Calu3 (cell line): ENCODE measurements around the gene ZNF486. TPM values are rescaled to one million over a fixed set of nuclear protein-coding genes. Genes with fewer than 3 reads are reported as not detected.
"Not testable (repeated sequence)": the region's sequence is repeated elsewhere in the genome, so short reads cannot be mapped to it uniquely, and the experiment has no call there.

Experiments
- BruUV-seq: library from RNA; stranded (reverse); fragments of 400-500 nt; replicated peaks from 2 replicates; lab custom pipeline; 2021; lab: Mats Ljungman, UMichigan
- CTCF ChIA-PET: fragments of 300-600 bp; sonication (Branson Sonifier 250); formaldehyde crosslinking; loops from one replicate; lab custom pipeline; 2022; ENCODE audit warnings: antibody characterized with exemption; lab: Charles Lee
- DNase-seq: peaks from one replicate; pipeline ENCODE4 v3.0.0; 2022
- H3K27ac Mint-ChIP-seq: one replicate; pipeline ENCODE4 v1.8.0; 2022; ENCODE audit warnings: mixed read lengths; ENCODE audit not compliant: unreplicated experiment
- H3K27me3 Mint-ChIP-seq: one replicate; pipeline ENCODE4 v1.8.0; 2022; ENCODE audit warnings: mixed read lengths; ENCODE audit not compliant: unreplicated experiment
- H3K36me3 Mint-ChIP-seq: one replicate; pipeline ENCODE4 v1.8.0; 2022; ENCODE audit warnings: mild to moderate bottlenecking, moderate library complexity, mixed read lengths; ENCODE audit not compliant: insufficient read depth, unreplicated experiment
- H3K4me1 Mint-ChIP-seq: one replicate; pipeline ENCODE4 v1.8.0; 2022; ENCODE audit warnings: mild to moderate bottlenecking, low read depth, mixed read lengths; ENCODE audit not compliant: unreplicated experiment
- H3K4me3 Mint-ChIP-seq: one replicate; pipeline ENCODE4 v1.8.0; 2022; ENCODE audit warnings: mild to moderate bottlenecking, low read depth, moderate library complexity, mixed read lengths; ENCODE audit not compliant: unreplicated experiment
- H3K9me3 Mint-ChIP-seq: one replicate; pipeline ENCODE4 v1.8.0; 2022; ENCODE audit warnings: low read depth, mixed read lengths; ENCODE audit not compliant: unreplicated experiment
- intact Hi-C: fragments of 100-400 bp; cut with micrococcal nuclease; formaldehyde crosslinking; loops from one replicate; pipeline ENCODE4 v1.10.0; 2022; ENCODE audit not compliant: unreplicated experiment
- total RNA-seq: library from RNA; stranded (reverse); gene quantifications from 2 replicates; pipeline ENCODE4 v1.2.3, GENCODE V29; 2022
- TF ChIP-seq, protein P1 (sequence below): fragments of 200-600 bp; IDR thresholded peaks from one replicate; pipeline ENCODE4 v1.8.0; 2022; ENCODE audit warnings: antibody characterized with exemption; ENCODE audit not compliant: unreplicated experiment

ZNF486 gene
- total RNA-seq, 1 experiment from 2014 or later = not detected

DNA sequence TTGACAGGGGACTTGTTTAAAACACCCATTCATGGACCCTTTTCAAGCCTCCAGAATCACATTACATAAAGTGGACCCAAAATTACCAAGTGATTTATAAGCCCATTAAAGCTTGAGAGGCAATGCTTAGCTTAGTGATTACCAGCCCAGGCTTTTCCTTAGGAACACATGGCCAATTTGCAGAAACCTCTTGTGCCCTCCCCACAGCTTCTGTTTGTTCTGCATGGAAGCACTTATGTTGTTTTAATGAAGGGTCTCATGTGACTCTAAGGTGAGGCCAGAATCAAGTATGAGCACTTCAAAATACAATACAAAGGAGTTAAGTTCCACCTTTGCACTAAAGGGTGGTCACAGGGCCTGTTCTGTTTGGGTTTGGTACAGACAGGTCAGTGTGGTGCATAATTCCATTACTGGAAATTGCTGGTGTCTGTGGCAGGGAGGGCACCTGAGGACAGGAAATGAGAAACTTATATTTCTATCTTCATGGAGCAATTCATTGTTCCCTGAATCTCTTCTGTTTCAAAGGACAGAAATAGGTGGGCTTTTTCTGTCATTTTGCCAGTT, 15.3 kb downstream of the ZNF486 start:
- H3K27ac Mint-ChIP-seq = no peak overlapping the region
- no TSS peak for BruUV-seq
- H3K36me3 Mint-ChIP-seq = no peaks in the 10 kb centered on the region
- intact Hi-C loops = no loop called here
- TF ChIP-seq, protein P1, sequence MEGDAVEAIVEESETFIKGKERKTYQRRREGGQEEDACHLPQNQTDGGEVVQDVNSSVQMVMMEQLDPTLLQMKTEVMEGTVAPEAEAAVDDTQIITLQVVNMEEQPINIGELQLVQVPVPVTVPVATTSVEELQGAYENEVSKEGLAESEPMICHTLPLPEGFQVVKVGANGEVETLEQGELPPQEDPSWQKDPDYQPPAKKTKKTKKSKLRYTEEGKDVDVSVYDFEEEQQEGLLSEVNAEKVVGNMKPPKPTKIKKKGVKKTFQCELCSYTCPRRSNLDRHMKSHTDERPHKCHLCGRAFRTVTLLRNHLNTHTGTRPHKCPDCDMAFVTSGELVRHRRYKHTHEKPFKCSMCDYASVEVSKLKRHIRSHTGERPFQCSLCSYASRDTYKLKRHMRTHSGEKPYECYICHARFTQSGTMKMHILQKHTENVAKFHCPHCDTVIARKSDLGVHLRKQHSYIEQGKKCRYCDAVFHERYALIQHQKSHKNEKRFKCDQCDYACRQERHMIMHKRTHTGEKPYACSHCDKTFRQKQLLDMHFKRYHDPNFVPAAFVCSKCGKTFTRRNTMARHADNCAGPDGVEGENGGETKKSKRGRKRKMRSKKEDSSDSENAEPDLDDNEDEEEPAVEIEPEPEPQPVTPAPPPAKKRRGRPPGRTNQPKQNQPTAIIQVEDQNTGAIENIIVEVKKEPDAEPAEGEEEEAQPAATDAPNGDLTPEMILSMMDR = no peak
- DNase-seq = no peak
- no peaks in the 10 kb centered on the region for H3K4me1 Mint-ChIP-seq
- H3K4me3 Mint-ChIP-seq = no peak overlapping the region
- CTCF ChIA-PET = no interaction called here
- H3K27me3 Mint-ChIP-seq = no peaks in the 10 kb centered on the region
- H3K9me3 Mint-ChIP-seq = no peaks in the 10 kb centered on the region

DNA sequence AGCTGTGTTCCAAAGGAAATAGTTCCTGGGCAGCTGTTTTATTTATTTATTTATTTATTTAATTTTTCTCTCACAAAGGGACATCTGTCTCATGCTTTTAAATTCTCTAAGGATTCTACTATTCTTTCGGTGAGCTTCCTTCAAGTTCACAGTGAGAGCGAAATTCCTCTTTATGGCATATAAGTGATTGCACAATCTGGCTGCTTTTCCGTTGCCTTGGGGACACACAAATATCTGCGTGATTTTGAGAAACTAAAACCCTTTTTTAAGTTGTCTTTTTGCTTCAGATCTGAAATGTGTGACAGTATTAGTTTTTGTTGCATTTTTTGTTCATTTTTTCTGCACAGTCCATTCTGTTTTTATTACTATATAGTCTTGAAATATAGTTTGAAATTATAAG, 19.2 kb downstream of the ZNF486 start:
- H3K27me3 Mint-ChIP-seq = no peaks in the 10 kb centered on the region

DNA sequence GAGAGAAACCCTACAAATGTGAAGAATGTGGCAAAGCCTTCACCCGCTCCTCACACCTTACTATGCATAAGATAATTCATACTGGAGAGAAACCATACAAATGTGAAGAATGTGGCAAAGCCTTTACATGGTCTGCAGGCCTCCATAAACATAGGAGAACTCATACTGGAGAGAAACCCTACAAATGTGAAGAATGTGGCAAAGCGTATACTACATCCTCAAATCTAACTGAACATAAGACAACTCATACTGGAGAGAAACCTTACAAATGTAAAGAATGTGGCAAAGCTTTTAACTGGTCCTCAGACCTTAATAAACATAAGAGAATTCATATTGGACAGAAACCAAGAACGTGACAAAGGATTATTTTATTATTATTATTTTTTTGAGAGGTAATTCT, 30.7 kb downstream of the ZNF486 start:
- H3K27ac Mint-ChIP-seq = no peak overlapping the region
- H3K4me1 Mint-ChIP-seq = no peaks in the 10 kb centered on the region
- CTCF ChIA-PET = no interaction called here
- H3K4me3 Mint-ChIP-seq = no peak overlapping the region
- DNase-seq = no peak
- BruUV-seq = no TSS peak
- H3K36me3 Mint-ChIP-seq = no peaks in the 10 kb centered on the region
- intact Hi-C loops = no loop called here
- no peaks in the 10 kb centered on the region for H3K27me3 Mint-ChIP-seq
- peaks cover 5% of the 10 kb centered on the region for H3K9me3 Mint-ChIP-seq
- TF ChIP-seq, protein P1 = no peak

More for the DNA sequence above, 19.2 kb downstream of the ZNF486 start:
- H3K4me3 Mint-ChIP-seq = no peak overlapping the region
- CTCF ChIA-PET = no interaction called here
- no peak for DNase-seq
- H3K27ac Mint-ChIP-seq = no peak overlapping the region
- BruUV-seq = no TSS peak
- no peaks in the 10 kb centered on the region for H3K4me1 Mint-ChIP-seq
- no peaks in the 10 kb centered on the region for H3K9me3 Mint-ChIP-seq
- TF ChIP-seq, protein P1 = no peak
- intact Hi-C loops = no loop called here
- H3K36me3 Mint-ChIP-seq = no peaks in the 10 kb centered on the region

DNA sequence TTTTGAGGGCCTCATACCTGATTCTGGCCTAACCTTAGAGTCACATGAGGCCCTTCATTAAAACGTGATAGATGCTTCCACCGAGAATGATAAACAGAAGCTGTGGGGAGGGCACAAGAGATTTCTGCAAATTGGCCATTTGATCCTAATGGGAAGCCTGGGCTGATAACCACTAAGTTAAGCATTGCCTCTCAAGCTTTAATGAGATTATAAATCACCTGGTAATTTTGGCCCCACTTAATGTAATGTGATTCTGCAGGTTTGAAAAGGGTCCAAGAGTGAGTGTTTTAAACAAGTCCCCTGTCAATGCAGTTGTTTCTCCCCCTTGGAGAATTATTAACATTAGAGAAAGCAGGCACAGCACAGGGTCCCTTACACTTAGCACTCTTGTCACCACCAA, 42.0 kb downstream of the ZNF486 start:
- Mint-ChIP-seq H3K9me3 (peaks cover 3% of the 10 kb centered on the region), H3K27me3 (no peaks in the 10 kb centered on the region), H3K4me1 (no peaks in the 10 kb centered on the region), H3K4me3 (no peak overlapping the region), H3K27ac (no peak overlapping the region), H3K36me3 (no peaks in the 10 kb centered on the region)
- no TSS peak for BruUV-seq
- TF ChIP-seq, protein P1 = no peak
- intact Hi-C loops = no loop called here
- CTCF ChIA-PET = no interaction called here
- DNase-seq = no peak

DNA sequence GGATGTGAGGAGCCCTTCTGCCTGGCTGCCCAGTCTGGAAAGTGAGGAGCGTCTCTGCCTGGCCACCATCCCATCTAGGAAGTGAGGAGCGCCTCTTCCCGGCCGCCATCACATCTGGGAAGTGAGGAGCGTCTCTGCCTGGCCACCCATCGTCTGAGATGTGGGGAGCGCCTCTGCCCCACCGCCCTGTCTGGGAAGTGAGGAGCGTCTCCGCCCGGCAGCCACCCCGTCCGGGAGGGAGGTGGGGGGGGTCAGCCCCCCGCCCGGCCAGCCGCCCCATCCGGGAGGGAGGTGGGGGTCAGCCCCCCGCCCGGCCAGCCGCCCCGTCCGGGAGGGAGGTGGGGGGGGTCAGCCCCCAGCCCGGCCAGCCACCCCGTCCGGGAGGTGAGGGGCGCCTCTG, 47.4 kb downstream of the ZNF486 start:
- H3K4me3 Mint-ChIP-seq, intact Hi-C loops, BruUV-seq, DNase-seq, H3K9me3 Mint-ChIP-seq, H3K36me3 Mint-ChIP-seq, CTCF ChIA-PET, H3K27me3 Mint-ChIP-seq, H3K27ac Mint-ChIP-seq, H3K4me1 Mint-ChIP-seq: not testable (repeated sequence)

DNA sequence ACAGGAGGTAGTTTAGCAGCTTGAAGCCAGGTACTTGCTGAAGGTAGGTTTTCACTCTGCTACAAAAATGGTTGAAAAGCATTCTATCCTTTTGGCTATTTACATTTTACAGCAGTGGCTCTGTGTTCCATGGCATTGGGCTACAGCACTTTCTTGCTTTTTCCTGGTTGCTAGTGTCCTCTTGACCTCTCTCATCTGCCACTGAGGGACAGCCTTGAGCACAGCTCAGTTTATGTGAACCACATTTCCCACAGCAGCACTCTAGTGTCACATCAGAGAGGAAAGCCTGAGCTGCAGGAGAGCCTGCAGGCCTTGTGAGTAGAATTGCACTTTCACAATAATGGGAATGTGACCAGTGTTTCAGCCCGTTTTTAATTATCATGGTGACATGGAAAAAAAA, 54.6 kb downstream of the ZNF486 start:
- BruUV-seq, DNase-seq, H3K27me3 Mint-ChIP-seq, H3K36me3 Mint-ChIP-seq, H3K4me3 Mint-ChIP-seq, H3K9me3 Mint-ChIP-seq, H3K27ac Mint-ChIP-seq, H3K4me1 Mint-ChIP-seq, intact Hi-C loops, CTCF ChIA-PET: not testable (repeated sequence)
